Skeletal muscle satellite cell (primary cell): ENCODE measurements around the gene ZNF101.
"Not testable (repeated sequence)": the region's sequence is repeated elsewhere in the genome, so short reads cannot be mapped to it uniquely, and the experiment has no call there.

Source experiments
- H3K27me3 ChIP-seq: 2 replicates; pipeline ENCODE4 v1.7.0; 2013; ENCODE audit warnings: low read length; ENCODE audit not compliant: control insufficient read depth, insufficient read depth
- H3K36me3 ChIP-seq: 2 replicates; pipeline ENCODE4 v1.7.0; 2013; ENCODE audit warnings: mild to moderate bottlenecking, control low read depth, low read length; ENCODE audit not compliant: insufficient read depth
- H3K4me1 ChIP-seq: 2 replicates; pipeline ENCODE4 v1.7.0; 2013; ENCODE audit warnings: low read length; ENCODE audit not compliant: control insufficient read depth, insufficient read depth
- H3K4me2 ChIP-seq: 2 replicates; pipeline ENCODE4 v1.7.0; 2013; ENCODE audit warnings: mild to moderate bottlenecking, low read length
- H3K4me3 ChIP-seq: 2 replicates; pipeline ENCODE4 v1.7.0; 2013; ENCODE audit warnings: low read length
- H3K9ac ChIP-seq: 2 replicates; pipeline ENCODE4 v1.7.0; 2013; ENCODE audit warnings: mild to moderate bottlenecking, low read depth, low read length, moderate library complexity
- H3K9me3 ChIP-seq: replicated peaks from 2 replicates; pipeline ENCODE4 v1.7.0; 2013; ENCODE audit warnings: mild to moderate bottlenecking, control low read depth, low read length

Gene ZNF101

GRCh38 chr19:19655641-19656343 is 12.8 kb upstream of the ZNF101 start:
- no peak overlapping the region for H3K4me2 ChIP-seq
- no peaks in the 10 kb centered on the region for H3K27me3 ChIP-seq
- H3K4me1 ChIP-seq, result no peaks in the 10 kb centered on the region
- no peak overlapping the region for H3K9ac ChIP-seq
- H3K4me3 ChIP-seq, result no peak overlapping the region
- no peaks in the 10 kb centered on the region for H3K9me3 ChIP-seq
- H3K36me3 ChIP-seq, result peaks cover 74% of the 10 kb centered on the region

- Histone ChIP-seq H3K9me3 (no peaks in the 10 kb centered on the region), H3K27me3 (no peaks in the 10 kb centered on the region), H3K4me2 (no peak overlapping the region), H3K36me3 (peaks cover 65% of the 10 kb centered on the region), H3K4me1 (peaks cover 8% of the 10 kb centered on the region), H3K9ac (no peak overlapping the region), H3K4me3 (no peak overlapping the region)
Observed at GRCh38 chr19:19656451-19657396, 11.9 kb upstream of the ZNF101 start.

GRCh38 chr19:19657397-19657783 is 11.2 kb upstream of the ZNF101 start:
- Histone ChIP-seq H3K9ac (no peak overlapping the region), H3K27me3 (no peaks in the 10 kb centered on the region), H3K4me2 (no peak overlapping the region), H3K36me3 (peaks cover 58% of the 10 kb centered on the region), H3K9me3 (no peaks in the 10 kb centered on the region), H3K4me3 (no peak overlapping the region), H3K4me1 (peaks cover 14% of the 10 kb centered on the region)

- H3K36me3 ChIP-seq, result peaks cover 41% of the 10 kb centered on the region
- H3K4me3 ChIP-seq, result no peak overlapping the region
- no peak overlapping the region for H3K4me2 ChIP-seq
- H3K4me1 ChIP-seq, result peaks cover 18% of the 10 kb centered on the region
- no peak overlapping the region for H3K9ac ChIP-seq
- H3K9me3 ChIP-seq, result no peaks in the 10 kb centered on the region
- no peaks in the 10 kb centered on the region for H3K27me3 ChIP-seq
Observed at GRCh38 chr19:19659646-19660245, 8.9 kb upstream of the ZNF101 start.

GRCh38 chr19:19661141-19661674 is 7.4 kb upstream of the ZNF101 start:
- no peaks in the 10 kb centered on the region for H3K9me3 ChIP-seq
- H3K9ac ChIP-seq, result no peak overlapping the region
- peaks cover 18% of the 10 kb centered on the region for H3K4me1 ChIP-seq
- no peak overlapping the region for H3K4me3 ChIP-seq
- H3K27me3 ChIP-seq, result no peaks in the 10 kb centered on the region
- peak overlapping the region; percentile 89 for H3K4me2 ChIP-seq
- H3K36me3 ChIP-seq, result peaks cover 26% of the 10 kb centered on the region

GRCh38 chr19:19661675-19662251 is 6.9 kb upstream of the ZNF101 start:
- Histone ChIP-seq H3K4me3 (peak overlapping the region; percentile 94), H3K9me3 (no peaks in the 10 kb centered on the region), H3K27me3 (no peaks in the 10 kb centered on the region), H3K36me3 (peaks cover 22% of the 10 kb centered on the region), H3K4me2 (peak overlapping the region; percentile 89), H3K9ac (no peak overlapping the region), H3K4me1 (peaks cover 18% of the 10 kb centered on the region)

- peak overlapping the region; percentile 94 for H3K4me3 ChIP-seq
- H3K4me2 ChIP-seq, result peak overlapping the region; percentile 89
- H3K4me1 ChIP-seq, result peaks cover 18% of the 10 kb centered on the region
- H3K9ac ChIP-seq, result peak overlapping the region; percentile 93
- H3K27me3 ChIP-seq, result no peaks in the 10 kb centered on the region
- H3K9me3 ChIP-seq, result no peaks in the 10 kb centered on the region
- peaks cover 17% of the 10 kb centered on the region for H3K36me3 ChIP-seq
Observed at GRCh38 chr19:19662344-19662743, 6.3 kb upstream of the ZNF101 start.

GRCh38 chr19:19662871-19663255 is 5.8 kb upstream of the ZNF101 start:
- peak overlapping the region; percentile 89 for H3K4me2 ChIP-seq
- H3K27me3 ChIP-seq, result no peaks in the 10 kb centered on the region
- H3K36me3 ChIP-seq, result peaks cover 14% of the 10 kb centered on the region
- H3K9ac ChIP-seq, result peak overlapping the region; percentile 93
- no peaks in the 10 kb centered on the region for H3K9me3 ChIP-seq
- peak overlapping the region; percentile 94 for H3K4me3 ChIP-seq
- peaks cover 18% of the 10 kb centered on the region for H3K4me1 ChIP-seq

- peak within 1 kb of the TSS; percentile 93 for H3K9ac ChIP-seq
- H3K27me3 ChIP-seq, result no peaks in the 10 kb centered on the region
- peaks cover 21% of the 10 kb centered on the region for H3K4me1 ChIP-seq
- no peaks in the 10 kb centered on the region for H3K9me3 ChIP-seq
- H3K4me2 ChIP-seq, result peak within 1 kb of the TSS; percentile 89
- peaks cover 7% of the 10 kb centered on the region for H3K36me3 ChIP-seq
- peak within 1 kb of the TSS; percentile 94 for H3K4me3 ChIP-seq
Observed at GRCh38 chr19:19663256-19664120, 5.2 kb upstream of the ZNF101 start, which contains the start of gene ATP13A1. ATP13A1 (minus strand) TSS chr19:19663676; CDS start chr19:19663666, 10 bp downstream.

GRCh38 chr19:19665420-19665948 is 3.2 kb upstream of the ZNF101 start:
- peaks cover 26% of the 10 kb centered on the region for H3K4me1 ChIP-seq
- not testable (repeated sequence) for H3K27me3 ChIP-seq, H3K4me2 ChIP-seq, H3K4me3 ChIP-seq, H3K36me3 ChIP-seq, H3K9ac ChIP-seq, H3K9me3 ChIP-seq
